ENCODE data around the gene CDC42EP2.

GRCh38 chr11:65288706-65289536 is 25.7 kb upstream of the CDC42EP2 start:
- TF ChIP-seq CTCF (IDR thresholded peaks at IDR 0.05): no peak
- no peak for TF ChIP-seq POLR2A (IDR thresholded peaks at IDR 0.05)
